Measurements from ENCODE around the gene PLCB3. TPM values are rescaled to one million over a fixed set of nuclear protein-coding genes. Genes with fewer than 3 reads are reported as not detected.

Gene PLCB3
- polyA plus RNA-seq, 1 donor from 2014 or later: 2.1 TPM

GRCh38 chr11:64312947-64313346, 61.6 kb downstream of the PLCB3 start:
- H3K79me2 ChIP-seq (replicated peaks; ENCODE audit: insufficient read depth, low read length): no peaks in the 10 kb centered on the region

GRCh38 chr11:64313491-64314145, 62.3 kb downstream of the PLCB3 start:
- H3K4me2 ChIP-seq (ENCODE audit: low read length): no peak overlapping the region
- H3K9me2 ChIP-seq (ENCODE audit: insufficient read depth, low read length): no peaks in the 10 kb centered on the region
- H3K36me3 ChIP-seq (ENCODE audit: insufficient read depth, low read length): no peaks in the 10 kb centered on the region
- TF ChIP-seq SMC3 (conservative IDR thresholded peaks at IDR 0.05; ENCODE audit: poor library complexity) (no peak), REST (IDR thresholded peaks at IDR 0.05; ENCODE audit: borderline replicate concordance) (no peak), POLR2AphosphoS5 (IDR thresholded peaks at IDR 0.05) (no peak), MXI1 (conservative IDR thresholded peaks at IDR 0.05; ENCODE audit: poor library complexity, severe bottlenecking) (no peak), EZH2 (IDR thresholded peaks at IDR 0.05; ENCODE audit: borderline replicate concordance, insufficient read depth, low read length, poor library complexity, severe bottlenecking) (no peak), TAF1 (IDR thresholded peaks at IDR 0.05; ENCODE audit: low read depth) (no peak), EP300 (conservative IDR thresholded peaks at IDR 0.05; ENCODE audit: poor library complexity, severe bottlenecking) (no peak), RAD21 (conservative IDR thresholded peaks at IDR 0.05) (no peak)
- TF ChIP-seq, protein P1, sequence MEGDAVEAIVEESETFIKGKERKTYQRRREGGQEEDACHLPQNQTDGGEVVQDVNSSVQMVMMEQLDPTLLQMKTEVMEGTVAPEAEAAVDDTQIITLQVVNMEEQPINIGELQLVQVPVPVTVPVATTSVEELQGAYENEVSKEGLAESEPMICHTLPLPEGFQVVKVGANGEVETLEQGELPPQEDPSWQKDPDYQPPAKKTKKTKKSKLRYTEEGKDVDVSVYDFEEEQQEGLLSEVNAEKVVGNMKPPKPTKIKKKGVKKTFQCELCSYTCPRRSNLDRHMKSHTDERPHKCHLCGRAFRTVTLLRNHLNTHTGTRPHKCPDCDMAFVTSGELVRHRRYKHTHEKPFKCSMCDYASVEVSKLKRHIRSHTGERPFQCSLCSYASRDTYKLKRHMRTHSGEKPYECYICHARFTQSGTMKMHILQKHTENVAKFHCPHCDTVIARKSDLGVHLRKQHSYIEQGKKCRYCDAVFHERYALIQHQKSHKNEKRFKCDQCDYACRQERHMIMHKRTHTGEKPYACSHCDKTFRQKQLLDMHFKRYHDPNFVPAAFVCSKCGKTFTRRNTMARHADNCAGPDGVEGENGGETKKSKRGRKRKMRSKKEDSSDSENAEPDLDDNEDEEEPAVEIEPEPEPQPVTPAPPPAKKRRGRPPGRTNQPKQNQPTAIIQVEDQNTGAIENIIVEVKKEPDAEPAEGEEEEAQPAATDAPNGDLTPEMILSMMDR (IDR thresholded peaks at IDR 0.05; ENCODE audit: poor library complexity, severe bottlenecking): no peak
- no peaks in the 10 kb centered on the region for H3K27me3 ChIP-seq (ENCODE audit: insufficient read depth, low read depth, low read length)
- H4K20me1 ChIP-seq (ENCODE audit: insufficient read depth): no peaks in the 10 kb centered on the region
- no peak overlapping the region for H3K27ac ChIP-seq (ENCODE audit: low read length)
- no peak overlapping the region for H3K9ac ChIP-seq (ENCODE audit: low read length)
- H3K9me3 ChIP-seq (ENCODE audit: low read length): no peaks in the 10 kb centered on the region
- H3K79me2 ChIP-seq (replicated peaks; ENCODE audit: insufficient read depth, low read length): peaks cover 5% of the 10 kb centered on the region
- H3F3A ChIP-seq (ENCODE audit: insufficient read depth, low read length, poor library complexity, severe bottlenecking): no peaks in the 10 kb centered on the region
- H2AFZ ChIP-seq (ENCODE audit: low read depth, low read length): no peak overlapping the region
- no peak overlapping the region for H3K4me3 ChIP-seq (ENCODE audit: low read length)

More at GRCh38 chr11:64312947-64313346, 61.6 kb downstream of the PLCB3 start:
- Histone ChIP-seq H3K4me3 (ENCODE audit: low read length) (no peak overlapping the region), H3K9me2 (ENCODE audit: insufficient read depth, low read length) (no peaks in the 10 kb centered on the region), H4K20me1 (ENCODE audit: insufficient read depth) (no peaks in the 10 kb centered on the region), H2AFZ (ENCODE audit: low read depth, low read length) (no peak overlapping the region), H3K27me3 (ENCODE audit: insufficient read depth, low read depth, low read length) (no peaks in the 10 kb centered on the region), H3K4me2 (ENCODE audit: low read length) (no peak overlapping the region), H3K36me3 (ENCODE audit: insufficient read depth, low read length) (no peaks in the 10 kb centered on the region), H3K27ac (ENCODE audit: low read length) (no peak overlapping the region), H3F3A (ENCODE audit: insufficient read depth, low read length, poor library complexity, severe bottlenecking) (no peaks in the 10 kb centered on the region), H3K9me3 (ENCODE audit: low read length) (no peaks in the 10 kb centered on the region), H3K9ac (ENCODE audit: low read length) (no peak overlapping the region)
- TF ChIP-seq MXI1 (conservative IDR thresholded peaks at IDR 0.05; ENCODE audit: poor library complexity, severe bottlenecking): no peak
- TF ChIP-seq EP300 (conservative IDR thresholded peaks at IDR 0.05; ENCODE audit: poor library complexity, severe bottlenecking): no peak
- no peak for TF ChIP-seq POLR2AphosphoS5 (IDR thresholded peaks at IDR 0.05)
- no peak for TF ChIP-seq RAD21 (conservative IDR thresholded peaks at IDR 0.05)
